Testis (tissue), 3 donors: ENCODE results near the gene DPP3. TPM values are rescaled to one million over a fixed set of nuclear protein-coding genes. Genes with fewer than 3 reads are reported as not detected.

Source experiments
- DNase-seq: peaks from one replicate; pipeline ENCODE4 v3.0.0-alpha.2; 2019
- H3K27ac ChIP-seq, 2 donors: fragments of 200-600 bp; sonication (generic); one replicate each; pipeline ENCODE4 v1.5.1; 2019
- H3K27me3 ChIP-seq: fragments of 200-600 bp; sonication (generic); one replicate; pipeline ENCODE4 v1.5.1; 2019
- H3K36me3 ChIP-seq: fragments of 200-600 bp; sonication (generic); one replicate; pipeline ENCODE4 v1.5.1; 2017; ENCODE audit warnings: low read depth; ENCODE audit errors: missing control alignments
- H3K4me1 ChIP-seq: fragments of 200-600 bp; sonication (generic); one replicate; pipeline ENCODE4 v1.5.1; 2019
- H3K4me3 ChIP-seq, 2 donors: fragments of 200-600 bp; sonication (generic); one replicate each; pipeline ENCODE4 v1.5.1; 2017 to 2019
- H3K9me3 ChIP-seq: fragments of 200-600 bp; sonication (generic); one replicate; pipeline ENCODE4 v1.5.1; 2017
- CTCF ChIP-seq, 3 experiments: fragments of 450-650 bp in 2 of 3; fragments of 200-600 bp in 1 of 3; sonication (generic) in 1 of 3; IDR thresholded peaks; one replicate each; pipeline ENCODE4 v1.5.1; 2016 to 2019; ENCODE audit warnings: antibody characterized with exemption in 3 of 3, mild to moderate bottlenecking in 2 of 3, moderate library complexity in 1 of 3
- POLR2A ChIP-seq: fragments of 450-650 bp; IDR thresholded peaks from one replicate; pipeline ENCODE4 v1.6.1; 2017; ENCODE audit warnings: antibody characterized with exemption, mild to moderate bottlenecking, moderate library complexity
- WGBS, 2 donors: methylation state at CpG; one replicate each; pipeline ENCODE4 v1.1.5; 2018; 5-methylcytosine and 5-hydroxymethylcytosine counted together
- intact Hi-C: fragments of 100-400 bp; cut with DNase I; formaldehyde crosslinking; loops from one replicate; pipeline ENCODE4 v1.15.1; 2023; ENCODE audit warnings: low total_unique reads
- polyA plus RNA-seq: library from polyadenylated mRNA; stranded (reverse); fragments of 350-450 nt; fragmentation: Illumina TruSeq; extraction: RNeasy Lipid Tissue Mini Kit (QIAGEN cat#74804); gene quantifications from one replicate; pipeline ENCODE4 v1.2.3, GENCODE V29; 2014; ENCODE audit warnings: low read depth, low replicate concordance; ENCODE audit not compliant: insufficient read depth
- total RNA-seq, 2 donors: library from RNA; depleted of rRNA; stranded (reverse); fragments of >200 nt; gene quantifications; one replicate each; pipeline ENCODE4 v1.2.3, GENCODE V29; 2016

DPP3 gene
- total and polyA plus RNA-seq, 3 donors from 2014 or later = 24.8 to 31.0 (median 29.3) TPM

- no peak for TF ChIP-seq CTCF (IDR thresholded peaks at IDR 0.05)
- no peak for TF ChIP-seq POLR2A
- H3K4me3 ChIP-seq = no peak overlapping the region
- H3K36me3 ChIP-seq = no peaks in the 10 kb centered on the region
- H3K27me3 ChIP-seq = no peaks in the 10 kb centered on the region
- DNase-seq = no peak
- no peak overlapping the region for H3K27ac ChIP-seq
- intact Hi-C loops = no loop called here
- H3K4me1 ChIP-seq = peaks cover 10% of the 10 kb centered on the region
- H3K9me3 ChIP-seq = no peaks in the 10 kb centered on the region
- WGBS, 2 donors = 88 to 90% methylated on average over 4 to 9 of the region's 9 CpGs
These were observed 8.2 kb upstream of the DPP3 start for GRCh38 chr11:66472054-66472453.

- H3K4me3 ChIP-seq = no peak overlapping the region
- DNase-seq = no peak
- H3K4me1 ChIP-seq = peaks cover 1% of the 10 kb centered on the region
- H3K27ac ChIP-seq = no peak overlapping the region
- 90 to 99% methylated on average over 8 to 11 of the region's 11 CpGs for WGBS, 2 donors
- H3K36me3 ChIP-seq = no peaks in the 10 kb centered on the region
- TF ChIP-seq POLR2A = no peak
- no peak for TF ChIP-seq CTCF (IDR thresholded peaks at IDR 0.05)
- no peaks in the 10 kb centered on the region for H3K27me3 ChIP-seq
- H3K9me3 ChIP-seq = no peaks in the 10 kb centered on the region
- intact Hi-C loops = no loop called here
These were observed 7.1 kb upstream of the DPP3 start for GRCh38 chr11:66473167-66473566.

GRCh38 chr11:66473608-66474515 lies 6.4 kb upstream of the DPP3 start:
- 91 to 93% methylated on average over 6 to 20 of the region's 20 CpGs for WGBS, 2 donors
- TF ChIP-seq CTCF (IDR thresholded peaks at IDR 0.05) (no peak), POLR2A (no peak)
- no peak overlapping the region for H3K4me3 ChIP-seq
- no peaks in the 10 kb centered on the region for H3K36me3 ChIP-seq
- H3K4me1 ChIP-seq = no peaks in the 10 kb centered on the region
- H3K27me3 ChIP-seq = no peaks in the 10 kb centered on the region
- no peaks in the 10 kb centered on the region for H3K9me3 ChIP-seq
- DNase-seq = no peak
- no peak overlapping the region for H3K27ac ChIP-seq
- intact Hi-C loops = no loop called here

- peaks cover 5% of the 10 kb centered on the region for H3K4me1 ChIP-seq
- no peak overlapping the region for H3K4me3 ChIP-seq
- intact Hi-C loops = no loop called here
- no peak for TF ChIP-seq POLR2A
- TF ChIP-seq CTCF (IDR thresholded peaks at IDR 0.05) = no peak
- no peaks in the 10 kb centered on the region for H3K36me3 ChIP-seq
- WGBS, 2 donors = 90 to 92% methylated on average over 4 to 44 of the region's 44 CpGs
- no peaks in the 10 kb centered on the region for H3K27me3 ChIP-seq
- no peak overlapping the region for H3K27ac ChIP-seq
- H3K9me3 ChIP-seq = no peaks in the 10 kb centered on the region
- DNase-seq = no peak
These were observed 4.7 kb upstream of the DPP3 start for GRCh38 chr11:66475349-66476172.
